Cardiac fibroblast (primary cell): ENCODE results near the gene PPFIBP2.
A peak's percentile ranks its signal among the peaks of the same experiment; 100 is the strongest.

ENCODE experiments used
- DNase-seq, 2 donors: peaks; one replicate each; pipeline versions ENCODE4 v3.0.0 to v3.0.0-alpha.2; 2010; ENCODE audit warnings: low read depth in 2 of 2
- H3K4me3 ChIP-seq, 2 donors: replicated peaks in 1 of 2; 1 replicate in 1 of 2; 2 replicates in 1 of 2; pipeline ENCODE4 v1.5.1; 2011; ENCODE audit warnings: low read depth in 2 of 2, low read length in 2 of 2, mild to moderate bottlenecking in 2 of 2, moderate library complexity in 1 of 2
- CTCF ChIP-seq: IDR thresholded peaks from one replicate; pipeline ENCODE4 v1.5.1; 2011; ENCODE audit warnings: low read depth, mild to moderate bottlenecking, low read length, inconsistent platforms

Gene PPFIBP2

DNA sequence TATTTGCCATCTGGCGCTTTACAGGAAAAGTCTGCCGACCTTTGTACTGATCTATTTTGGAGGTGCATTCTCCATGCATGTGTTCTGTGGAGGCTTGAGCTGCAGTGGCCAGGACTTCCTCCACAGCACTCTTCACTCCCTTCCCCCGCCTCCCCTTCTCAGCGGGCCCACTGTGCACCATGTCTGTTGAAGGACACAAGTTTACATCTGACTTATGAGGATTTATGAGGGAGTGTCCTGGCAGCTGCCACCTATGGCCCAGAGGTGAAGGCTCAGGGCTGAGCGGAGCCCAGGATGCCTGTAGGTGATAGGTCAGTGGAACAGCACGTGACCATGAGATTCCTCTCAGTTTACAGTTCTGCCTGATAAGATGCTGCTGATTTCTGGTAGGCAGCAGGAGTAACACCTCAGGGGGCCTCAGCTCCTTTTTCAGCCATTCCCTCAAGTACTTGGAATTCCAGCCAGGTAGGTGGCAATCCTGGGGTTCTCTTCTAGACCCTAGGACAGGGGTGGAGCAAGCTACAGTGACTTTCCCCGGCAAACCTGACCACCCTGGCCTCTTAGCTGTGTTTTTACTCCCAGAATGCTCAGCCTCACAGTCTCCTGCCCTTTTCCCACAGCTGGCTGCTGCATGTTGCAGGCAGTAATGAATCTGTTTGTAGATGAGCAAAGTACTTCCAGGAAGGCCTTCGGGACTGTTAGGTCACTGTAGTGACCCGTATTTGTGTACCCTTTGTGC is 59.9 kb downstream of the PPFIBP2 start:
- no peak overlapping the region for H3K4me3 ChIP-seq
- TF ChIP-seq CTCF, result no peak
- DNase-seq, result no peak

DNA sequence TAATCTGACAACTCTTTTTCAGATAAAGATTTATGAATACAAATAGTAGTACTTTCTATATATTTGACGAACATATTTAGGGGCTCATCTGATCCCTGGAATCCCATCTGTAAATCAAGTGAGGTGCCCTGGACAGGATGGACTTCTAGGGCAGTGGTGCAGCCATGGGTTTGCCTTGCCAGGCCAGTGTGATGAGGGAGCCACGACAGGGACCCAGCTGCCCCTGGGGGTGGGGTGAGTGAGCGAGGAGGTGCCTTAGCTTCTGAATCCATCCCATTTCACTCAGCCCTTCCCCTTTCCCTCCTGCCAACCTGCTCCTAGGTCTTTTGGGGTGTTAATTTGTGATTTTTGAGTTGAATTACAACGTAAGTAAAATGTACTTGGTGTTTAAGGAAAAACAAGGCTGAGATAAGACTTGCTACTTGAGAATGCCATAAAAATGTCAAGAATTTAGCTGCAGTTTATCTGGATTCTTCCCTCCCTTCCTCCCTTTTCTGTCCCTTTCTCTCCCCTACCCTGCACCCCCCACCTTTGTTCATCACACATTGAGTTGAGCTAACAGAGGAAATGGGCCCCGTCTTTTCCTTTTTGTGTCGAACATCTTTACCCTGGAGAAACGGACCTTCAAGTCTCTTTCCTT is 60.8 kb downstream of the PPFIBP2 start:
- TF ChIP-seq CTCF, result no peak

GRCh38 chr11:7575841-7576725 is 62.3 kb downstream of the PPFIBP2 start:
- no peak overlapping the region for H3K4me3 ChIP-seq
- no peak for TF ChIP-seq CTCF
- peak in 1 of 2 donors; percentile 44 for DNase-seq

More for the DNA sequence above, 60.8 kb downstream of the PPFIBP2 start:
- no peak overlapping the region for H3K4me3 ChIP-seq
- peak in 1 of 2 donors; percentile 60 for DNase-seq

GRCh38 chr11:7576726-7577290 is 63.0 kb downstream of the PPFIBP2 start:
- peak; percentile 18 to 69 for DNase-seq
- H3K4me3 ChIP-seq, result peak overlapping the region in 1 of 2 donors; percentile 29
- no peak for TF ChIP-seq CTCF

GRCh38 chr11:7577291-7578190 is 63.7 kb downstream of the PPFIBP2 start:
- peak; percentile 51 to 78 for DNase-seq
- TF ChIP-seq CTCF, result no peak
- H3K4me3 ChIP-seq, result peak overlapping the region; percentile 14 to 29
